ENCODE results near the gene LRRK1.

LRRK1 gene

GRCh38 chr15:101047301-101047781 is 128.2 kb downstream of the LRRK1 start:
- DNase-seq, result no peak

DNA sequence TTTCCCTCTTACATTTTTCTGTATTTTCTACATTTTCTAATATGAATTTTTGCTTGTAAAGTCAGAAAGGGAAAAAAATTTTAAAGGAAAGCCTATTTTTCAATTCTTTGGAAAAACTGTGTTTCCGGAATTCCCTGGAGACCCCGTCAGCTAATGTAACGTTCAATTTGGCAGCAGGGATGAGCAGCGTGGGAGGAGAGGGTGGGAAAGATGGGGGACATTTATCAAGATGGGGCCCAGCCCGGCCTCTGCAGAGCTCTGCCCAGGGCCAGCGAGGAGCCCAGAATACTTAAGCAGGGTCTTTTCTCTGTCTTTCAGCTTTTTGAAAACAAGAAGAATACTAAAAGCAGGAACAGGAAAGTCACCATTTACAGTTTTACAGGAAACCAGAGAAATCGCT is 129.0 kb downstream of the LRRK1 start:
- DNase-seq, result no peak

GRCh38 chr15:101048581-101049030 is 129.4 kb downstream of the LRRK1 start:
- no peak for DNase-seq

DNA sequence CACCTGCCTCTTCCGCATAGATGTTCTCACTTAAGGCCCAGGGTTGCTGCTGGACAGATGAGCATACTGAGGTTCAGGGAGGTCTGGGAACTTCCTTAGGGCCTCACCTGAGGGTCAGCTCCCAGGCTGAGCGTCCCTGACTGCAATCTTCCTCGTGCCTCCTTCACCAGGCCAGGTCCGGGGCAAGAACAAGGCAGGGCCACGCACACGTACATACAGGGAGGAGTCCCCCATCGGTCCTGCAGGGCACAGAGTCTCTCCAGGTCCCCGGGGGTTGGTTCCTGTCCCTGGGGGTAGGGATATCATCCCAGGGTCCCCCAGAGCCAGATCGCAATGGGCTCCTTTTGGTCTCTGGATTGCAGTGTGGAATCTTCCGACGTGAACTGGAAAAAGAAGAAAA is 130.1 kb downstream of the LRRK1 start:
- no peak for DNase-seq

- no peak for DNase-seq
Observed at GRCh38 chr15:101049856-101050622, 130.9 kb downstream of the LRRK1 start.

DNA sequence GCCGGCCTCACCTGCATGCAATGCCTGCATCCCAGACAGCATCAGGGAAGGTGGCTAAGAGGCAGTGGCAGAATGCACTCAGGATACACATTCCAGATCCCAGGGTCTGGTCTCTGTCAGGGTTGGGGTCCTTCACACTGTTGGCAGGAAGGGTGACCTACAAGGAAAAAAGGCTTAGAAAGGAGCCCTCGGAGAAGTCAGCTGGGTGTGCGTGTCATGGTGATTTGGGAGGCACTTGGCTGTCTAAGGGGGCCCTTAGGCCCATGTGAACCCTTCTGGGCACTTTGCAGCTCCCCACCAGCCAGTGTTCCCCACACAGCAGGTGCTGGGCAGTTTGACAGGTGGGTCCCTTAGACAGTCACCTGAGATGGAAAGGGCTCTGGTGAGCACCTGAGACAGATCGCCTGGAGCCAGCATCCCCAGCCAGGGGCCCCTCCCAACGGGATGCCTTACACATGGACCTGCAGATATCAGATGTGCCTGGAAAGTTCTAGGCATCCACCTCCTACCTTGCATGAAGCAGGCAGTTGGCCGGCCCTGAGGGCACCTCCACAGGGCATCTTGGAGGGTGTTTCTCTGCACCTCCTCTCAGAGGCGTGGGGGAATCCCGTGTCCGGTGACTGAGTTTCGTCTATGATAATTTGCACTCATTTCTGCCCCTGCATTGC is 131.6 kb downstream of the LRRK1 start:
- no peak for DNase-seq

GRCh38 chr15:101051291-101052030 is 132.3 kb downstream of the LRRK1 start:
- DNase-seq, result no peak

DNA sequence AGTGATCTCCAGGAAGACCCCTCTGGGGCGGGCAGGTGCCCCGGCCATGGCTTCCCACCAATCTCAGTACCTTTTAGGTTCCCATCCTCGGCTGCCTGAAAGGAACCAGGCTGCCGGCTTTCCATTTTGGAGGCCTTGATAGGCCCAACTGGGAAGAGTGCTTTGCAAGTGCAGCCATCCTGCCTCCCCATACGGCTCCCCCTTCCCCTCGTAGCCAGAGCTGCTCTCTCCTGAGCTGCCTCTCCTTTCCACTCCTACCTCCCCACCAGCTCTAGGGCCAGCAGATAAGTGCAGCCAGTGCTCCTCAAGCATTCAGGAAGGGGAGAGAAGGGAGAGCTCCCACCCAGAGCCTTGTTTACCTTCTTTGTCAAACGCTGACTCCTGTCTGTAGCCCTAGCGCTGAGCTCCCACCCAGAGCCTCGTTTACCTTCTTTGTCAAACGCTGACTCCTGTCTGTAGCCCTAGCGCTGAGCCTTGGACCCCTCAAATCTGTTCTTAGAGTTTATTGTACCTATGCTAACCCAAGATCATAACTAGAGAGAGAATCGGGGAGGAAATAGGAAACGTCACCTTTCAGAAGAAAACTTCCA is 133.0 kb downstream of the LRRK1 start:
- no peak for DNase-seq

GRCh38 chr15:101052681-101053121 is 133.5 kb downstream of the LRRK1 start:
- DNase-seq, result no peak

DNA sequence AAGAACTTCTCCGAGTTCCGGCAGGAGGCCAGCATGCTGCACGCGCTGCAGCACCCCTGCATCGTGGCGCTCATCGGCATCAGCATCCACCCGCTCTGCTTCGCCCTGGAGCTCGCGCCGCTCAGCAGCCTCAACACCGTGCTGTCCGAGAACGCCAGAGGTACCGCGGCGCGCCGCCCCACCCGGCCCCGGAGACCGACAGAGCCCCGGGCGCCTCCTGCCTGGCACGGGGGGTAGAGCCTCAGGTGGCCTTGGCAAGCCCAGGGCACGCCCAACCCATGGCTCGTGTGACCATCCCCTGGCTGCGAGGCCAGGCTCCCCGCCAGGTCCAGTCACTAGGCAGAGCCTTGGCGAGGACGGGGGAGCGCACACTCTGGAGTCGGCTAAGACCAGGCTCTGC is 134.1 kb downstream of the LRRK1 start:
- no peak for DNase-seq

DNA sequence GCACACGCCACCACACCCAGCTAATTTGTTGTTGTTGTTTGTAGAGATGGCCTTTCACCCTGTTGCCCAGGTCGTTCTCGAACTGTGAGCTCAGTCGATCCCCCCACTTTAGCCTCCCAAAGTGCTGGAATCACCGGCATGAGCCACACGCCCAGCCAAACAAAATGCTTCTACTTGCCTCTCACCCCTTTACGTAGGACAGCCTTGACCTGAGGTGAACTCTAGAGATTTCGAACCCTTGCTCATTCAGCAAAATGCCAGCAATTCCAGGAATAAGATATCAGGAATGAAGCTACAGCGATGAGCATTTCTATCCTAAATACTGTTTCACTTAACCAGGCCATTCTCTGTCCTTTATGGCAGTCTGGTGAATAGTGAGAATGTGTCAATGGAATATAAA is 135.0 kb downstream of the LRRK1 start:
- no peak for DNase-seq

DNA sequence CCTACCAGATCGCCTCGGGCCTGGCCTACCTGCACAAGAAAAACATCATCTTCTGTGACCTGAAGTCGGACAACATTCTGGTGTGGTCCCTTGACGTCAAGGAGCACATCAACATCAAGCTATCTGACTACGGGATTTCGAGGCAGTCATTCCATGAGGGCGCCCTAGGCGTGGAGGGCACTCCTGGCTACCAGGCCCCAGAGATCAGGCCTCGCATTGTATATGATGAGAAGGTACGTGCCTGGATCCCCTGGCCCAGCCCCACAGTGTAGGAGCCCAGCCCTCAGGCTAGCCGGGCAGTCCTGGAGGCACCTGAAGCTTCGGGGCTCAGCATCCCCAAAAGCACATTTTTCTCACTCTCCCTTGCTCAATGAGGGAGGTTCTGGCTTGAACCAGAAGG is 135.8 kb downstream of the LRRK1 start:
- DNase-seq, result no peak

DNA sequence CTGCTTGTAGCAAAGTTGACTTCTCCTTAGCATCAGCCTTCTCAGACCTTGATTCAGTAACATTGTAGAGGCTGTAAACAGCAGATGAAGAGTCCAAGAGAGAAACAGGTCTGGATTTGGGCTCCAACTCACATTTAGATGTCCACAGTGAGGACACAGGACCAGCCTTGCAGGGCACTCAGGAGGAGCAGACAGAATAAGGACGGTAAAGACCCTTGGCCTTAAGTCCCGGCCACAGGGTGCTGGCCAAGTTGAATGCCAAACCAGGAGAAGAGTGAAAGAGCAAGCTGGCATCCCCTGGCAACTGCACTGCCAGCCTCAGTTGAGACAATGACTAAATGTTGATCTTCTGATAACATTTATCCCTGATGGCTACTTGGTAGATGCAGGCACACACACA is 136.3 kb downstream of the LRRK1 start:
- no peak for DNase-seq

GRCh38 chr15:101056366-101057334 is 137.5 kb downstream of the LRRK1 start:
- no peak for DNase-seq

- DNase-seq, result no peak
Observed at GRCh38 chr15:101057841-101058407, 138.8 kb downstream of the LRRK1 start.

GRCh38 chr15:101058735-101059134 is 139.6 kb downstream of the LRRK1 start:
- DNase-seq, result no peak

GRCh38 chr15:101059381-101060341 is 140.5 kb downstream of the LRRK1 start:
- no peak for DNase-seq

DNA sequence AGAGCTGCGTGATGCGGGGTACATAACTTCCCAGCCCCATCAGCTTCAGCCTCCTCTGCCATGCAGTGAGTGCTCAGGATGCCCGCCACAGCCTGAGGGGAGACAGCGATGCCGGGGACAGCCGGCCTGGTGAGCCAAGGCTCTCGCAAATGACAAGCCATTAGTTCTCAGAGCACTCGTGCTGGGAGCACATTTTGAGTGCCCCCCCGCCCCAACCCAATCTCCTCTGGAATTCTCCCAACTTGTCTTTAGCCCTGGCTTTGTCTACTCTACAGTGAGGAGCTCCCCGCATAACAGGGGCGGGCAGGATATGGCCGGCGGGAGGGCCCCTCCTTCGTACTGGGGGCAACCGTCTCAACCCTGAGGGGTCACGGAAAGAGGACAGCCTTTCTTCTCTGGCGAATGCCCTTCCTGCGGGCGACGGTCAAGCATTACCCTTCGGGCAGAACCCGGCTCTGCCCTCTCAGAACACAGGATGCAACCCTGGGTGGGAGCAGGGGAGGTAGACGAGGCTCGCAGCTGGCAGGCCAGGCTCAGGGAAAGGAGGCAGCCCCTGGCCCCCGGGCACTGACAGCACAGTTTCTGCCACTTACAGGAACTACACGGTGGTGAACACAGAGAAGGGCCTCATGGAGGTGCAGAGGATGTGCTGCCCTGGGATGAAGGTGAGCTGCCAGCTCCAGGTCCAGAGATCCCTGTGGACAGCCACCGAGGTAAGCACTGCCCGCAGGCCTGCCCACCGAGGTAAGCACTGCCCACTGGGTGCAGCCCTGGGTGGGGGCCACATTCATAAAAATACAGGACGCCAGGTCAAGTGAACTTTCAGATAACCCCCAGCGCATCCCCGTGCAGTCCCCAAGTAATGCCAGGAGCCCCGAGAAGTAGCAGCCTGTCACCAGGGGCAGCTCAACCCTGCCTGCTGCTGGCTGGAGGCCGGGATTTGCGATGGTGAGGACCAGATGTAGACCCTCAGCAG is 141.7 kb downstream of the LRRK1 start:
- DNase-seq, result no peak

DNA sequence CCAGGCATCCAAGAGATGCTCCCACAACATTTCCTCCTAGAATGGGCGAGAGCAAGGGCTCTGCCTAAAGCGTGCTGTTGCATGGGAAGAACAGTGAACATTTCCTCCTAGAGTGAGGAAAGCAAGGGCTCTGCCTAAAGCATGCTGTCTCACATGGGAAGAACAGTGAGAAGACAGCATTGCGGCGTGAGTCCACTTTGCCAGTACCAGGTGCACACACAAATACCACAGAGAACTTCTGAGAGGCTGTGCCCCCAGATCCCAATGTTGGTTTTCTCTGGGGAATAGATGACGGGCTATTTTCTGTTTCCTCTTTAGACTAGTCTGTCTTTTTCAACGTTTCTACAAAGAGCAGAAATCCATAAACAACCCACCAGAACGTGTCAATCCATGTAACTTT is 142.9 kb downstream of the LRRK1 start:
- no peak for DNase-seq
